Measurements from ENCODE around the gene IDI2.

Gene IDI2

GRCh38 chr10:974038-974784 lies 51.4 kb downstream of the IDI2 start:
- no peaks in the 10 kb centered on the region; the same call in 1 of the 2 replicates for H3K27me3 ChIP-seq (ENCODE audit: insufficient read depth, low read length)
- no peak overlapping the region for H3K27ac ChIP-seq (ENCODE audit: low read depth, low read length, poor library complexity, severe bottlenecking)
- H3K79me2 ChIP-seq (ENCODE audit: insufficient read depth, low read length), result no peaks in the 10 kb centered on the region
- H3K4me1 ChIP-seq (ENCODE audit: insufficient read depth, low read length, severe bottlenecking), result peaks cover 14% of the 10 kb centered on the region
- no peak overlapping the region for H3K4me2 ChIP-seq (ENCODE audit: low read length)
- no peaks in the 10 kb centered on the region for H4K20me1 ChIP-seq (ENCODE audit: insufficient read depth, low read length)
- no peak overlapping the region for H2AFZ ChIP-seq (ENCODE audit: low read length)
- H3K9me3 ChIP-seq (ENCODE audit: low read length), result peaks cover 5% of the 10 kb centered on the region
- no peak overlapping the region for H3K9ac ChIP-seq (ENCODE audit: low read length)
- H3F3A ChIP-seq (ENCODE audit: insufficient read depth, low read length), result no peaks in the 10 kb centered on the region
- TF ChIP-seq EZH2 (IDR thresholded peaks at IDR 0.05; ENCODE audit: borderline replicate concordance, low read length), result no peak
- TF ChIP-seq CTCF (IDR thresholded peaks at IDR 0.05; ENCODE audit: low read length), result no peak
- H3K4me3 ChIP-seq (ENCODE audit: low read depth, low read length, poor library complexity, severe bottlenecking), result no peak overlapping the region
- no peaks in the 10 kb centered on the region for H3K9me2 ChIP-seq (ENCODE audit: low read depth, low read length)
- no peaks in the 10 kb centered on the region; the same call in 1 of the 2 replicates for H3K36me3 ChIP-seq (ENCODE audit: insufficient read depth, low read length)

DNA sequence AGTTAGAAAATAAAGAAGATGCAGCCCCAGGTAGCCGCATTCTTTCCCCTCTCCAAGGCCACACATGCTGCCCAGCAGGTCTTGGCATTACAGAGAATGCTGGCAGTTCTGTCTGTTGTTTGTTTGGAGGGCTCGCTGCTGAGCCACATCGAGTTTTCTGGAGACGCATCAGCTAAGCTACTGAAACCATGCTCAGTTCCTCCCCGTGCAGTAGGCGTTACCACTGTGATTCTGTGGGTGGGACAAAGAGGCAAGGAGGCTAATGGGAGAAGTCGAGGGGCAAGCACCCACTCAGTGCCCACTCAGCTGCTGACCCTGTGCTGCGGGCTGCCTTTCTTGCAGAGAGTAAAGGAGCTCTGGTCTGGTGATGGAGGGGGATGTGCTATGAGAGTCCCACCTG lies 52.9 kb downstream of the IDI2 start:
- Histone ChIP-seq H3K4me2 (ENCODE audit: low read length) (peak overlapping the region; percentile 33; the same call in 1 of the 2 replicates), H3K36me3 (ENCODE audit: insufficient read depth, low read length) (no peaks in the 10 kb centered on the region; the same call in 1 of the 2 replicates), H2AFZ (ENCODE audit: low read length) (no peak overlapping the region), H3F3A (ENCODE audit: insufficient read depth, low read length) (no peaks in the 10 kb centered on the region), H3K4me3 (ENCODE audit: low read depth, low read length, poor library complexity, severe bottlenecking) (no peak overlapping the region), H3K27ac (ENCODE audit: low read depth, low read length, poor library complexity, severe bottlenecking) (no peak overlapping the region), H3K4me1 (ENCODE audit: insufficient read depth, low read length, severe bottlenecking) (peaks cover 14% of the 10 kb centered on the region), H3K9me2 (ENCODE audit: low read depth, low read length) (no peaks in the 10 kb centered on the region), H3K27me3 (ENCODE audit: insufficient read depth, low read length) (no peaks in the 10 kb centered on the region; the same call in 1 of the 2 replicates), H4K20me1 (ENCODE audit: insufficient read depth, low read length) (no peaks in the 10 kb centered on the region), H3K9me3 (ENCODE audit: low read length) (no peaks in the 10 kb centered on the region), H3K9ac (ENCODE audit: low read length) (no peak overlapping the region), H3K79me2 (ENCODE audit: insufficient read depth, low read length) (no peaks in the 10 kb centered on the region)
- no peak for TF ChIP-seq EZH2 (IDR thresholded peaks at IDR 0.05; ENCODE audit: borderline replicate concordance, low read length)
- TF ChIP-seq CTCF (IDR thresholded peaks at IDR 0.05; ENCODE audit: low read length), result no peak

GRCh38 chr10:971613-972012 lies 54.0 kb downstream of the IDI2 start:
- Histone ChIP-seq H4K20me1 (ENCODE audit: insufficient read depth, low read length) (no peaks in the 10 kb centered on the region), H3K4me3 (ENCODE audit: low read depth, low read length, poor library complexity, severe bottlenecking) (no peak overlapping the region), H3K79me2 (ENCODE audit: insufficient read depth, low read length) (no peaks in the 10 kb centered on the region), H3K9me2 (ENCODE audit: low read depth, low read length) (no peaks in the 10 kb centered on the region), H3F3A (ENCODE audit: insufficient read depth, low read length) (no peaks in the 10 kb centered on the region), H3K9ac (ENCODE audit: low read length) (no peak overlapping the region), H3K27ac (ENCODE audit: low read depth, low read length, poor library complexity, severe bottlenecking) (no peak overlapping the region), H3K4me2 (ENCODE audit: low read length) (no peak overlapping the region), H2AFZ (ENCODE audit: low read length) (no peak overlapping the region), H3K9me3 (ENCODE audit: low read length) (no peaks in the 10 kb centered on the region), H3K27me3 (ENCODE audit: insufficient read depth, low read length) (no peaks in the 10 kb centered on the region; the same call in 1 of the 2 replicates), H3K4me1 (ENCODE audit: insufficient read depth, low read length, severe bottlenecking) (peaks cover 14% of the 10 kb centered on the region), H3K36me3 (ENCODE audit: insufficient read depth, low read length) (no peaks in the 10 kb centered on the region; the same call in 1 of the 2 replicates)
- TF ChIP-seq EZH2 (IDR thresholded peaks at IDR 0.05; ENCODE audit: borderline replicate concordance, low read length) (no peak), CTCF (IDR thresholded peaks at IDR 0.05; ENCODE audit: low read length) (no peak)
